NB4 (cell line): ENCODE results near the gene ZBTB7C.
A peak's percentile ranks its signal among the peaks of the same experiment; 100 is the strongest.

Experiments used
- DNase-seq: peaks from one replicate; pipeline ENCODE4 v3.0.0; 2010; ENCODE audit warnings: low read depth
- H3K4me3 ChIP-seq: one replicate; pipeline ENCODE4 v1.5.1; 2011; ENCODE audit warnings: mild to moderate bottlenecking, low read depth, low read length, moderate library complexity
- CTCF ChIP-seq: IDR thresholded peaks from one replicate; pipeline ENCODE4 v1.5.1; 2012; ENCODE audit warnings: low read depth, low read length
- MAX ChIP-seq: IDR thresholded peaks from 2 replicates; pipeline ENCODE4 v1.6.1; 2011; ENCODE audit warnings: low read depth, low read length
- MYC ChIP-seq: IDR thresholded peaks from 2 replicates; pipeline ENCODE4 v1.6.1; 2011; ENCODE audit warnings: low read depth, low read length
- POLR2A ChIP-seq: IDR thresholded peaks from 2 replicates; pipeline ENCODE4 v1.6.1; 2011; ENCODE audit warnings: mild to moderate bottlenecking; ENCODE audit not compliant: insufficient read length; ENCODE audit errors: extremely low read depth

The ZBTB7C gene

GRCh38 chr18:48166336-48166875, 242.8 kb downstream of the ZBTB7C start:
- TF ChIP-seq MAX, result no peak
- no peak for TF ChIP-seq POLR2A
- TF ChIP-seq MYC, result no peak
- TF ChIP-seq CTCF, result no peak
- no peak overlapping the region for H3K4me3 ChIP-seq
- DNase-seq, result no peak

- DNase-seq, result peak; percentile 95
- no peak for TF ChIP-seq MAX
- TF ChIP-seq POLR2A, result no peak
- TF ChIP-seq MYC, result no peak
- TF ChIP-seq CTCF, result no peak
- peak overlapping the region; percentile 55 for H3K4me3 ChIP-seq
Observed at GRCh38 chr18:48165111-48165866, 243.9 kb downstream of the ZBTB7C start.

GRCh38 chr18:48164701-48165100, 244.5 kb downstream of the ZBTB7C start:
- no peak for DNase-seq
- TF ChIP-seq POLR2A (no peak), MAX (no peak), CTCF (no peak), MYC (no peak)
- H3K4me3 ChIP-seq, result peak overlapping the region; percentile 55

- H3K4me3 ChIP-seq, result peak overlapping the region; percentile 55
- TF ChIP-seq POLR2A, result no peak
- TF ChIP-seq MYC, result no peak
- TF ChIP-seq CTCF, result no peak
- no peak for TF ChIP-seq MAX
- peak; percentile 46 for DNase-seq
Observed at GRCh38 chr18:48164116-48164515, 245.1 kb downstream of the ZBTB7C start.

- no peak for TF ChIP-seq MYC
- no peak for TF ChIP-seq CTCF
- TF ChIP-seq MAX, result no peak
- no peak for TF ChIP-seq POLR2A
- DNase-seq, result no peak
- H3K4me3 ChIP-seq, result peak overlapping the region; percentile 55
Observed at GRCh38 chr18:48163738-48164115, 245.5 kb downstream of the ZBTB7C start.
